WTC11 (cell line): ENCODE measurements around the gene MAP1A.

ENCODE experiments used
- CREB1 ChIP-seq: sonication (generic); formaldehyde crosslinking; IDR thresholded peaks from 2 replicates; pipeline ENCODE4 v1.8.0; 2023; ENCODE audit warnings: mild to moderate bottlenecking, missing genetic modification reagents
- NR3C1 ChIP-seq: sonication (generic); formaldehyde crosslinking; conservative IDR thresholded peaks from 2 replicates; pipeline ENCODE4 v1.8.1; 2023; ENCODE audit warnings: low read depth, mild to moderate bottlenecking, missing genetic modification reagents
- SMAD4 ChIP-seq: sonication (generic); formaldehyde crosslinking; IDR thresholded peaks from 2 replicates; pipeline ENCODE4 v1.8.0; 2022; ENCODE audit warnings: mild to moderate bottlenecking, missing genetic modification reagents
- SP1 ChIP-seq: sonication (generic); formaldehyde crosslinking; conservative IDR thresholded peaks from 2 replicates; pipeline ENCODE4 v1.8.1; 2022; ENCODE audit warnings: missing genetic modification reagents
- TF ChIP-seq, protein P1 (sequence below): fragments of 200-600 bp; IDR thresholded peaks from 2 replicates; pipeline ENCODE4 v1.8.0; 2022; ENCODE audit warnings: antibody characterized with exemption
- TF ChIP-seq, protein P2 (sequence below): sonication (generic); formaldehyde crosslinking; IDR thresholded peaks from 2 replicates; pipeline ENCODE4 v1.8.0; 2022; ENCODE audit warnings: mild to moderate bottlenecking, missing genetic modification reagents
- TF ChIP-seq, protein P3 (sequence below): sonication (generic); formaldehyde crosslinking; conservative IDR thresholded peaks from 2 replicates; pipeline ENCODE4 v1.8.1; 2022; ENCODE audit warnings: mild to moderate bottlenecking, missing genetic modification reagents
- TF ChIP-seq, protein P4 (sequence below): sonication (generic); formaldehyde crosslinking; IDR thresholded peaks from 2 replicates; pipeline ENCODE4 v1.8.1; 2023; ENCODE audit warnings: mild to moderate bottlenecking, missing genetic modification reagents, moderate library complexity

DNA sequence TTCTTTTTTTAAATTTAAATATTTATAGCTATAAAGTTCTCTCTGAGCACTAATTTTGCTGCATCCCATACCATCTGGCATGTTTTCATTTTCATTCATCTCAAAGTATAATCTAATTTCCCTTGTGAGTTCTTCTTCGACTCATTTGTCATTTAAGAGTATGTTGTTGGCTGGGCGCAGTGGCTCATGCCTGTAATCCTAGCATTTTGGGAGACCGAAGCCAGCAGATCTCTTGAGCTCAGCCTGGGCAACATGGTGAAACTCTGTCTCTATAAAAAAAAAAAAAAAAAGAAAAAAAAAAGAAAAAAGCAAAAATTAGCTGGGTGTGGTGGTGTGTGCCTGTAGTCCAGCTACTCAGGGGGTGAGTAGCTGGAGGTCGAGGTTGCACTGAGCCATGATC, 34.8 kb downstream of the MAP1A start:
- TF ChIP-seq, protein P1, sequence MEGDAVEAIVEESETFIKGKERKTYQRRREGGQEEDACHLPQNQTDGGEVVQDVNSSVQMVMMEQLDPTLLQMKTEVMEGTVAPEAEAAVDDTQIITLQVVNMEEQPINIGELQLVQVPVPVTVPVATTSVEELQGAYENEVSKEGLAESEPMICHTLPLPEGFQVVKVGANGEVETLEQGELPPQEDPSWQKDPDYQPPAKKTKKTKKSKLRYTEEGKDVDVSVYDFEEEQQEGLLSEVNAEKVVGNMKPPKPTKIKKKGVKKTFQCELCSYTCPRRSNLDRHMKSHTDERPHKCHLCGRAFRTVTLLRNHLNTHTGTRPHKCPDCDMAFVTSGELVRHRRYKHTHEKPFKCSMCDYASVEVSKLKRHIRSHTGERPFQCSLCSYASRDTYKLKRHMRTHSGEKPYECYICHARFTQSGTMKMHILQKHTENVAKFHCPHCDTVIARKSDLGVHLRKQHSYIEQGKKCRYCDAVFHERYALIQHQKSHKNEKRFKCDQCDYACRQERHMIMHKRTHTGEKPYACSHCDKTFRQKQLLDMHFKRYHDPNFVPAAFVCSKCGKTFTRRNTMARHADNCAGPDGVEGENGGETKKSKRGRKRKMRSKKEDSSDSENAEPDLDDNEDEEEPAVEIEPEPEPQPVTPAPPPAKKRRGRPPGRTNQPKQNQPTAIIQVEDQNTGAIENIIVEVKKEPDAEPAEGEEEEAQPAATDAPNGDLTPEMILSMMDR: no peak
- TF ChIP-seq CREB1 (CRISPR knock-in tag) (no peak), SP1 (CRISPR knock-in tag) (no peak), NR3C1 (CRISPR knock-in tag) (no peak), SMAD4 (CRISPR knock-in tag) (no peak)
- TF ChIP-seq, protein P2, sequence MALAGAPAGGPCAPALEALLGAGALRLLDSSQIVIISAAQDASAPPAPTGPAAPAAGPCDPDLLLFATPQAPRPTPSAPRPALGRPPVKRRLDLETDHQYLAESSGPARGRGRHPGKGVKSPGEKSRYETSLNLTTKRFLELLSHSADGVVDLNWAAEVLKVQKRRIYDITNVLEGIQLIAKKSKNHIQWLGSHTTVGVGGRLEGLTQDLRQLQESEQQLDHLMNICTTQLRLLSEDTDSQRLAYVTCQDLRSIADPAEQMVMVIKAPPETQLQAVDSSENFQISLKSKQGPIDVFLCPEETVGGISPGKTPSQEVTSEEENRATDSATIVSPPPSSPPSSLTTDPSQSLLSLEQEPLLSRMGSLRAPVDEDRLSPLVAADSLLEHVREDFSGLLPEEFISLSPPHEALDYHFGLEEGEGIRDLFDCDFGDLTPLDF (CRISPR knock-in tag): no peak
- TF ChIP-seq, protein P3, sequence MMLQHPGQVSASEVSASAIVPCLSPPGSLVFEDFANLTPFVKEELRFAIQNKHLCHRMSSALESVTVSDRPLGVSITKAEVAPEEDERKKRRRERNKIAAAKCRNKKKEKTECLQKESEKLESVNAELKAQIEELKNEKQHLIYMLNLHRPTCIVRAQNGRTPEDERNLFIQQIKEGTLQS (CRISPR knock-in tag): no peak
- TF ChIP-seq, protein P4, sequence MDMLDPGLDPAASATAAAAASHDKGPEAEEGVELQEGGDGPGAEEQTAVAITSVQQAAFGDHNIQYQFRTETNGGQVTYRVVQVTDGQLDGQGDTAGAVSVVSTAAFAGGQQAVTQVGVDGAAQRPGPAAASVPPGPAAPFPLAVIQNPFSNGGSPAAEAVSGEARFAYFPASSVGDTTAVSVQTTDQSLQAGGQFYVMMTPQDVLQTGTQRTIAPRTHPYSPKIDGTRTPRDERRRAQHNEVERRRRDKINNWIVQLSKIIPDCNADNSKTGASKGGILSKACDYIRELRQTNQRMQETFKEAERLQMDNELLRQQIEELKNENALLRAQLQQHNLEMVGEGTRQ: no peak
